Pons (tissue), 1 donor: ENCODE results near the gene NTRK3.
"Not testable (repeated sequence)": the region's sequence is repeated elsewhere in the genome, so short reads cannot be mapped to it uniquely, and the experiment has no call there.

Experiments
- DNase-seq: peaks from one replicate; pipeline ENCODE4 v3.0.0-alpha.2; 2016; ENCODE audit warnings: low spot score

Gene NTRK3

GRCh38 chr15:88073391-88073691 lies 183.2 kb downstream of the NTRK3 start:
- DNase-seq = no peak

GRCh38 chr15:88072598-88073390 lies 183.7 kb downstream of the NTRK3 start:
- no peak for DNase-seq

GRCh38 chr15:88072133-88072532 lies 184.4 kb downstream of the NTRK3 start:
- not testable (repeated sequence) for DNase-seq

- DNase-seq = no peak
These were observed 185.4 kb downstream of the NTRK3 start for GRCh38 chr15:88071141-88071540.

GRCh38 chr15:88069561-88069960 lies 187.0 kb downstream of the NTRK3 start:
- peak; percentile 37 for DNase-seq

- DNase-seq = no peak
These were observed 189.2 kb downstream of the NTRK3 start for GRCh38 chr15:88067331-88067685.

- DNase-seq = no peak
These were observed 189.8 kb downstream of the NTRK3 start for GRCh38 chr15:88066636-88067330.

- DNase-seq = peak; percentile 18
These were observed 195.1 kb downstream of the NTRK3 start for GRCh38 chr15:88061452-88061851.

- DNase-seq = no peak
These were observed 196.2 kb downstream of the NTRK3 start for GRCh38 chr15:88060383-88060782.

GRCh38 chr15:88057836-88058235 lies 198.7 kb downstream of the NTRK3 start:
- DNase-seq = no peak

- DNase-seq = no peak
These were observed 207.0 kb downstream of the NTRK3 start for GRCh38 chr15:88049506-88049905.

GRCh38 chr15:88048755-88049154 lies 207.8 kb downstream of the NTRK3 start:
- DNase-seq = no peak

GRCh38 chr15:88048237-88048636 lies 208.3 kb downstream of the NTRK3 start:
- no peak for DNase-seq

- DNase-seq = no peak
These were observed 209.9 kb downstream of the NTRK3 start for GRCh38 chr15:88046576-88047129.

- DNase-seq = no peak
These were observed 213.1 kb downstream of the NTRK3 start for GRCh38 chr15:88043396-88043795.

GRCh38 chr15:88042047-88042446 lies 214.5 kb downstream of the NTRK3 start:
- no peak for DNase-seq

- no peak for DNase-seq
These were observed 216.0 kb downstream of the NTRK3 start for GRCh38 chr15:88040516-88040915.

- no peak for DNase-seq
These were observed 218.3 kb downstream of the NTRK3 start for GRCh38 chr15:88038261-88038660.

GRCh38 chr15:88036154-88036839 lies 220.2 kb downstream of the NTRK3 start:
- DNase-seq = peak; percentile 84

- DNase-seq = peak; percentile 35
These were observed 221.2 kb downstream of the NTRK3 start for GRCh38 chr15:88035381-88035780.

GRCh38 chr15:88033421-88033820 lies 223.1 kb downstream of the NTRK3 start:
- DNase-seq = not testable (repeated sequence)

GRCh38 chr15:88032787-88033186 lies 223.8 kb downstream of the NTRK3 start:
- DNase-seq = no peak

- DNase-seq = no peak
These were observed 225.1 kb downstream of the NTRK3 start for GRCh38 chr15:88031461-88031860.
